ENCODE data around the gene PLEK2. TPM values are rescaled to one million over a fixed set of nuclear protein-coding genes. Genes with fewer than 3 reads are reported as not detected.
A peak's percentile ranks its signal among the peaks of the same experiment; 100 is the strongest.

The PLEK2 gene
- total RNA-seq, result 2.5 TPM
- long read RNA-seq, partial matches to known transcripts, result 1 of 4 reads
- long read RNA-seq, other reads (novel, unspliced or antisense), result 2 of 4 reads

- ATAC-seq (peak; percentile 83), DNase-seq (peak; percentile 89)
- H3K36me3 ChIP-seq, result no peaks in the 10 kb centered on the region
- no peak within 1 kb of the TSS for H3K27ac ChIP-seq
- TF ChIP-seq CTCF (IDR thresholded peaks at IDR 0.05), result no peak
- H3K27me3 ChIP-seq, result peaks cover 7% of the 10 kb centered on the region
- intact Hi-C loops (cut with DNase I), result no loop called here
- H3K4me1 ChIP-seq, result no peaks in the 10 kb centered on the region
- peak within 1 kb of the TSS; percentile 45 for H3K4me3 ChIP-seq
- no peaks in the 10 kb centered on the region for H3K9me3 ChIP-seq
Observed at GRCh38 chr14:67411820-67412421, at the start of gene PLEK2. TSS of gene PLEK2 (minus strand) at chr14:67412165. CDS start at chr14:67412059, 106 bp downstream.

- Histone ChIP-seq H3K4me3 (no peak overlapping the region), H3K9me3 (no peaks in the 10 kb centered on the region), H3K27me3 (no peaks in the 10 kb centered on the region), H3K36me3 (no peaks in the 10 kb centered on the region), H3K27ac (no peak overlapping the region), H3K4me1 (no peaks in the 10 kb centered on the region)
- intact Hi-C loops (cut with DNase I), result no loop called here
- TF ChIP-seq CTCF (IDR thresholded peaks at IDR 0.05), result no peak
- DNase-seq (no peak), ATAC-seq (no peak)
Observed at GRCh38 chr14:67461341-67461985, 49.5 kb upstream of the PLEK2 start.

- intact Hi-C loops (cut with DNase I), result no loop called here
- DNase-seq (no peak), ATAC-seq (no peak)
- Histone ChIP-seq H3K27me3 (no peaks in the 10 kb centered on the region), H3K4me3 (no peak overlapping the region), H3K9me3 (no peaks in the 10 kb centered on the region), H3K27ac (no peak overlapping the region), H3K4me1 (no peaks in the 10 kb centered on the region), H3K36me3 (no peaks in the 10 kb centered on the region)
- no peak for TF ChIP-seq CTCF (IDR thresholded peaks at IDR 0.05)
Observed at GRCh38 chr14:67459336-67459735, 47.4 kb upstream of the PLEK2 start.

GRCh38 chr14:67457782-67458181, 45.8 kb upstream of the PLEK2 start:
- DNase-seq, result peak; percentile 69
- no peaks in the 10 kb centered on the region for H3K36me3 ChIP-seq
- no peaks in the 10 kb centered on the region for H3K4me1 ChIP-seq
- H3K9me3 ChIP-seq, result no peaks in the 10 kb centered on the region
- intact Hi-C loops (cut with DNase I), result no loop called here
- no peak for TF ChIP-seq CTCF (IDR thresholded peaks at IDR 0.05)
- no peak overlapping the region for H3K4me3 ChIP-seq
- peak; percentile 85 for ATAC-seq
- H3K27me3 ChIP-seq, result no peaks in the 10 kb centered on the region
- no peak overlapping the region for H3K27ac ChIP-seq

GRCh38 chr14:67456732-67457131, 44.8 kb upstream of the PLEK2 start:
- no peaks in the 10 kb centered on the region for H3K4me1 ChIP-seq
- TF ChIP-seq CTCF (IDR thresholded peaks at IDR 0.05), result no peak
- H3K27ac ChIP-seq, result no peak overlapping the region
- no peaks in the 10 kb centered on the region for H3K9me3 ChIP-seq
- no peak for ATAC-seq
- H3K27me3 ChIP-seq, result no peaks in the 10 kb centered on the region
- intact Hi-C loops (cut with DNase I), result no loop called here
- no peak overlapping the region for H3K4me3 ChIP-seq
- H3K36me3 ChIP-seq, result no peaks in the 10 kb centered on the region
- no peak for DNase-seq
